HCT116 (cell line): Measurements from ENCODE around the gene CARD10. TPM values are rescaled to one million over a fixed set of nuclear protein-coding genes. Genes with fewer than 3 reads are reported as not detected.

Source experiments
- ATAC-seq: fragments of 200-7000 bp; cut with Tn5 transposase; 2 replicates; pipeline ENCODE4 v1.9.1; 2020; ENCODE audit warnings: mild to moderate bottlenecking, moderate library complexity
- BruUV-seq: library from RNA; stranded (reverse); fragments of 400-500 nt; replicated peaks from 2 replicates; lab custom pipeline; 2021; lab: Mats Ljungman, UMichigan
- CTCF ChIA-PET: fragments of 300-600 bp; sonication (Branson Sonifier 250); formaldehyde crosslinking; loops from one replicate; lab custom pipeline; 2021; ENCODE audit warnings: antibody characterized with exemption; lab: Charles Lee
- POLR2A ChIA-PET: fragments of 300-600, 350-600 bp; sonication (Branson Sonifier 250); formaldehyde crosslinking; loops from one replicate; lab custom pipeline; 2021; ENCODE audit warnings: antibody characterized with exemption; lab: Charles Lee
- RAD21 ChIA-PET, 2 experiments: fragments of 300-600 bp; sonication (Branson Sonifier 250); formaldehyde crosslinking; loops; one replicate each; lab custom pipeline; 2023; ENCODE audit warnings: low total read pairs in 2 of 2; ENCODE audit not compliant: uncharacterized antibody in 2 of 2, unreplicated experiment in 2 of 2, low non-redundant PET in 1 of 2; lab: Charles Lee
- DNase-seq: peaks from one replicate; pipeline ENCODE4 v3.0.0-alpha.2; 2010; ENCODE audit warnings: low read depth, low spot score
- H2AFZ ChIP-seq: fragments of 200-600 bp; shearing (Covaris generic), sonication (generic); 2 replicates; pipeline ENCODE4 v1.6.1; 2017; ENCODE audit warnings: low read depth, mixed run types, mixed read lengths, antibody characterized with exemption, low read length; ENCODE audit not compliant: poor library complexity, severe bottlenecking
- H3K27ac ChIP-seq: 2 replicates; pipeline ENCODE4 v1.5.1; 2012; ENCODE audit warnings: low read depth, low read length
- H3K27me3 ChIP-seq: fragments of 200-600 bp; sonication (generic); 2 replicates; pipeline ENCODE4 v1.6.1; 2016; ENCODE audit warnings: mixed run types, low read length, mixed read lengths; ENCODE audit not compliant: insufficient read depth
- H3K36me3 ChIP-seq, 2 experiments: fragments of 200-500 bp in 1 of 2; fragments of 200-600 bp in 1 of 2; sonication (Bioruptor generic) in 1 of 2; sonication (generic) in 1 of 2; 2 replicates each; pipeline versions ENCODE4 v1.5.1 to v1.6.1; 2014 to 2016; ENCODE audit warnings: low read length in 2 of 2, inconsistent platforms in 1 of 2, mixed read lengths in 1 of 2, mixed run types in 1 of 2; ENCODE audit not compliant: insufficient read depth in 2 of 2, control insufficient read depth in 1 of 2
- H3K4me1 ChIP-seq, 2 experiments: fragments of 200-600 bp in 1 of 2; sonication (generic) in 1 of 2; 2 replicates each; pipeline versions ENCODE4 v1.5.1 to v1.6.1; 2012 to 2017; ENCODE audit warnings: low read length in 2 of 2, inconsistent platforms in 1 of 2, mild to moderate bottlenecking in 1 of 2, mixed read lengths in 1 of 2, mixed run types in 1 of 2, moderate library complexity in 1 of 2; ENCODE audit not compliant: insufficient read depth in 2 of 2, control insufficient read depth in 1 of 2
- H3K4me2 ChIP-seq: fragments of 200-600 bp; sonication (generic); 2 replicates; pipeline ENCODE4 v1.6.1; 2017; ENCODE audit warnings: mixed run types, low read length, mixed read lengths
- H3K4me3 ChIP-seq, 2 experiments: fragments of 200-600 bp in 1 of 2; sonication (generic) in 1 of 2; replicated peaks in 1 of 2; 2 replicates each; pipeline ENCODE4 v1.5.1; 2011 to 2016; ENCODE audit warnings: low read length in 2 of 2, control low read depth in 1 of 2, low read depth in 1 of 2, mild to moderate bottlenecking in 1 of 2, mixed read lengths in 1 of 2, mixed run types in 1 of 2
- H3K79me2 ChIP-seq: fragments of 200-600 bp; sonication (generic); 2 replicates; pipeline ENCODE4 v1.6.1; 2017; ENCODE audit warnings: mild to moderate bottlenecking, mixed run types, low read length, moderate library complexity, mixed read lengths; ENCODE audit not compliant: insufficient read depth
- H3K9ac ChIP-seq: fragments of 200-600 bp; sonication (generic); 2 replicates; pipeline ENCODE4 v1.6.1; 2016; ENCODE audit warnings: low read length, mixed read lengths
- H3K9me2 ChIP-seq: fragments of 200-600 bp; sonication (generic), shearing (Covaris generic); 2 replicates; pipeline ENCODE4 v1.6.1; 2017; ENCODE audit warnings: mixed run types, mild to moderate bottlenecking, moderate library complexity; ENCODE audit not compliant: insufficient read depth
- H3K9me3 ChIP-seq, 2 experiments: fragments of 200-500 bp in 1 of 2; fragments of 200-600 bp in 1 of 2; sonication (Bioruptor generic) in 1 of 2; sonication (generic) in 1 of 2; 2 replicates each; pipeline ENCODE4 v1.6.1; 2014 to 2017; ENCODE audit warnings: low read length in 2 of 2, mixed read lengths in 2 of 2, inconsistent platforms in 1 of 2, low read depth in 1 of 2, mild to moderate bottlenecking in 1 of 2, mixed run types in 1 of 2, moderate library complexity in 1 of 2; ENCODE audit not compliant: control insufficient read depth in 1 of 2, insufficient read depth in 1 of 2
- H4K20me1 ChIP-seq: fragments of 200-600 bp; sonication (generic), shearing (Covaris generic); 2 replicates; pipeline ENCODE4 v1.6.1; 2017; ENCODE audit warnings: mixed run types, mild to moderate bottlenecking, moderate library complexity; ENCODE audit not compliant: insufficient read depth
- CTCF ChIP-seq, 3 experiments: fragments of 200-600 bp in 1 of 3; sonication (generic) in 1 of 3; IDR thresholded peaks in 2 of 3; conservative IDR thresholded peaks in 1 of 3; 2 replicates each; pipeline ENCODE4 v1.5.1; 2012 to 2017; ENCODE audit warnings: low read depth in 2 of 3, low read length in 2 of 3, antibody characterized with exemption in 1 of 3, borderline replicate concordance in 1 of 3, control low read depth in 1 of 3, mild to moderate bottlenecking in 1 of 3, mixed read lengths in 1 of 3, mixed run types in 1 of 3, moderate library complexity in 1 of 3; ENCODE audit not compliant: insufficient read depth in 1 of 3
- YY1 ChIP-seq: IDR thresholded peaks from 2 replicates; pipeline ENCODE4 v1.6.1; 2011; ENCODE audit warnings: low read length, low read depth, moderate library complexity, mild to moderate bottlenecking; ENCODE audit not compliant: insufficient replicate concordance; ENCODE audit errors: extremely low read depth
- ZNF274 ChIP-seq: fragments of 200-500 bp; sonication (Bioruptor generic); IDR thresholded peaks from 2 replicates; pipeline ENCODE4 v1.6.1; 2014; ENCODE audit warnings: mild to moderate bottlenecking, low read depth, low read length, inconsistent platforms
- intact Hi-C: fragments of 100-400 bp; cut with micrococcal nuclease; formaldehyde crosslinking; loops from 2 replicates; pipeline ENCODE4 v1.10.0; 2022
- total RNA-seq: library from RNA; stranded (reverse); gene quantifications from one replicate; pipeline ENCODE4 v1.2.1, GENCODE V29; 2021; ENCODE audit not compliant: unreplicated experiment

The CARD10 gene
- total RNA-seq, 1 experiment from 2014 or later, result 32.0 TPM

DNA sequence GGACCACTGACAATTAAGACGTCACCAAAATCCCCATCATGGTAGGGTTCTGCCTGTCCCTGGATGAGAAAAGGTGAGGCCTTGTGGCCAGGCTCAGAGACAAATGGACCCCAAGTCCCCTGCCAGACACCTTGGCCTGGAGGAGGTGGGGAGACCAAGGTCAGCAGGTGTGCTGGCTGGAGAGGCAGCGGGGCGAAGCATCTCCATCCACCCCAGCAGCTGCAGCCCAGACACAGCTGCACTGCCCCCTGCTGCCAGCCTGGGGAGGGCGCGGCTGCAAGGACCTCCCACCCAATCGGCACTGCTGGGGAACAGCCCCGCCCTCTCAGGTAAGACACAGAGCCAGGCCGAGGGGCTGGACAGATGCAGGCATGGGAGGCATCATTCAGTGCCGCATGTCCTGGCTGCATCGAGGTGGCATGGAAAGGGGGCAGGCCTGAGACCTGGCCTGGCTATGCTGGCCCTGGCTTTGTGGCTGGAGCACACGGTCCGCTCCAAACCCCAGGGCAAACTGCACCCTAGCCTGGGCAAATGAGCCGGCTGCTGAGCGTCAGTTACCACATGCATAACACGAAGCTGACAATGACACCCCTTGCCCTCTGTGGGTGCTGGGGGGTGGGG lies 20.8 kb downstream of the CARD10 start:
- Histone ChIP-seq H3K27me3 (no peaks in the 10 kb centered on the region), H3K9ac (peak overlapping the region; percentile 22; the same call in 1 of the 2 replicates), H3K36me3 (peaks cover 9 to 25% of the 10 kb centered on the region in 2 experiments; a peak in 3 of 4 replicates), H3K27ac (peak overlapping the region; percentile 51), H3K4me3 (no peak overlapping the region; a peak in 1 of 4 replicates), H3K4me1 (peaks cover 51 to 69% of the 10 kb centered on the region in 2 experiments), H2AFZ (no peak overlapping the region), H3K4me2 (peak overlapping the region; percentile 61), H3K9me2 (no peaks in the 10 kb centered on the region), H3K9me3 (no peaks in the 10 kb centered on the region), H3K79me2 (no peaks in the 10 kb centered on the region), H4K20me1 (no peaks in the 10 kb centered on the region)
- ChIA-PET RAD21 (interaction anchor here in 1 of 2 experiments (0.6 kb wide), 1 partner anchor 14 kb away, joined by 4 read pairs; no protein-coding TSS in a partner anchor), POLR2A (no interaction called here), CTCF (interaction anchor here (1.0 to 1.5 kb wide), 3 partner anchors 11 to 182 kb away, joined by 3 to 8 read pairs (median 4); no protein-coding TSS in a partner anchor)
- intact Hi-C loops, result no loop called here
- BruUV-seq, result no TSS peak
- DNase-seq (no peak), ATAC-seq (peak; percentile 73)
- no peak for TF ChIP-seq ZNF274
- TF ChIP-seq CTCF (IDR thresholded peaks at IDR 0.05 in 2 of 3, conservative IDR thresholded peaks at IDR 0.05 in 1 of 3; ENCODE audit: borderline replicate concordance in 1 of 3, insufficient read depth in 1 of 3, low read depth in 2 of 3, low read length in 2 of 3), result peak in 2 of 3 experiments; percentile 82 to 88; a peak in 5 of 6 replicates

DNA sequence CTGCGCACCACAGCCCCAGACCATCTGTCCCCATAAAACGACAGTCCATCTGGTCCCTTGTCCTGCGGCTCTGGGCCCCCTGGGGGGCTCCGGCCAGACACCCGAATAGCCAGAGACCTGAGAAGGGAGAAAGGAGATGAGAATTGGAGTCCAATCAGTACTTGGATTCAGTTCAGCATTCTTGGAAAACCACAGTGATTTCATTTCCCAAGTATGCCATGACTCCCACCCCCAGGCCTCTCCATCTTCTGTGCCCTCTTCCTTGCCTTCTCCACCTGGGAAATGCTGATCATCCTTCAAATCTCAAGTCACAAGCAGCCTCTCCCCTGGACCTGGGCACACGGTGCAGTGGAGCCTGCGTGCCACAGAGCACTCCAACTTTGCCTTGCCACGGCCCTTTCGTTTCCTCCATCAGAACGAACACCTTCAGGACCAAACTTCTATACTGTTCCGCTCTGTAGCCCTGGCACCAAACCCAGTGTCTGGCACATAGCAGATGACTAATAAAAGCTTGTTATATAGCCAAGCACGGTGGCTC lies 22.1 kb downstream of the CARD10 start:
- Histone ChIP-seq H2AFZ (no peak overlapping the region), H3K9me3 (no peaks in the 10 kb centered on the region)
- no peak for TF ChIP-seq YY1
- TF ChIP-seq, all 23 proteins: peak for 0
- Histone ChIP-seq H3K9me2 (no peaks in the 10 kb centered on the region), H3K4me2 (peak overlapping the region; percentile 61), H3K27ac (peak overlapping the region; percentile 51), H3K9ac (peak overlapping the region; percentile 23; the same call in 1 of the 2 replicates), H3K4me3 (0 out of 4 replicates have a peak overlapping the region, but pooled peaks of 1 of the 2 experiments have one; percentile 19), H3K4me1 (peaks cover 42 to 68% of the 10 kb centered on the region in 2 experiments), H3K79me2 (no peaks in the 10 kb centered on the region), H3K27me3 (no peaks in the 10 kb centered on the region), H3K36me3 (peaks cover 9 to 17% of the 10 kb centered on the region in 2 experiments; a peak in 3 of 4 replicates), H4K20me1 (no peaks in the 10 kb centered on the region)
- no TSS peak for BruUV-seq
- POLR2A ChIA-PET, result no interaction called here
- intact Hi-C loops, result no loop called here
- RAD21 ChIA-PET, result no interaction called here
- CTCF ChIA-PET, result interaction anchor here (1.4 to 1.5 kb wide), 2 partner anchors 24 to 181 kb away, joined by 4 to 8 read pairs; no protein-coding TSS in a partner anchor
- ATAC-seq (peak; percentile 46), DNase-seq (no peak)
